HPDE6-E6E7 (cell line): Measurements from ENCODE around the gene ATG7.
"Not testable (repeated sequence)": the region's sequence is repeated elsewhere in the genome, so short reads cannot be mapped to it uniquely, and the experiment has no call there.

Source experiments
- DNase-seq: peaks from one replicate; pipeline ENCODE4 v3.0.0; 2011; ENCODE audit warnings: missing footprints; ENCODE audit errors: extremely low spot score

Gene ATG7

GRCh38 chr3:11290743-11291680, 18.8 kb downstream of the ATG7 start:
- DNase-seq: no peak

- DNase-seq: no peak
Observed at GRCh38 chr3:11291808-11292207, 19.6 kb downstream of the ATG7 start.

- DNase-seq: no peak
Observed at GRCh38 chr3:11297126-11297525, 24.9 kb downstream of the ATG7 start.

DNA sequence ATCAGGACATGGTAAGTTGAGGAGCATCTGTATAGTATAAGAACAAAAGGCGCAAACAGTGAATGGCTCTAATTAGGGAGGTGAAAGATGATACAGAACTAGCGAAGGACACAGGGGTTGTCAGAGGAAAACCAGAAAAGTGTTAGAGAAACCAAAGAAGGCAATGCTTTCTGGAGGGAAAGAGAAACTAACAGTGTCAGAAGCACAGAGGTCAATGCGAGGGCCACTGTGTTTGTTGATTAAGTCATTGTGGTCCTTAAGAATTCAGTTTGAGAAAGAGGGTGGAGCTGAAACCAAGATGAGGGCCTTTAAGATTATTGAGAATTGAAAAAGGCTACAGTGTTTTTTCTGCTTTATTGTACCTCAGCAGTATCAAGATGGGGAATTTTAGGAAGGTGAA, 28.8 kb downstream of the ATG7 start:
- no peak for DNase-seq

DNA sequence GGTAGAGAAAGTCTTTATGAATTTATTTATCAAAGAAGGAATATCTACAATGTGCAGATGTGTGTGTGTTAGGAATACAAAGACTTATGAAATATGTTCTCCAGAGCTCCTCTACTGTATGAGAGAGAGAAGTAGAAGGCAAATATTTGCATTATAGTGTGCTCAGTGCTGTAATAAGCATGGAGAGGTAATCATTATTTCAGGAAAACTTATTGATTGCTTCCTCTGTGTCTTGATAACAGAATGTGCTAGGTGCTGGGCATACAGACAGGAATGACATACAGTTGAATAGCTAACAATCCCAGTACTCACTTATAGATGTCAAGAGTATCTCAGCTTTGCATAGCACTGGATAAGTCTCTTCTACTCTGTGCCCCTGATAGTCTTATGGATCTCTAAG, 30.2 kb downstream of the ATG7 start:
- no peak for DNase-seq

DNA sequence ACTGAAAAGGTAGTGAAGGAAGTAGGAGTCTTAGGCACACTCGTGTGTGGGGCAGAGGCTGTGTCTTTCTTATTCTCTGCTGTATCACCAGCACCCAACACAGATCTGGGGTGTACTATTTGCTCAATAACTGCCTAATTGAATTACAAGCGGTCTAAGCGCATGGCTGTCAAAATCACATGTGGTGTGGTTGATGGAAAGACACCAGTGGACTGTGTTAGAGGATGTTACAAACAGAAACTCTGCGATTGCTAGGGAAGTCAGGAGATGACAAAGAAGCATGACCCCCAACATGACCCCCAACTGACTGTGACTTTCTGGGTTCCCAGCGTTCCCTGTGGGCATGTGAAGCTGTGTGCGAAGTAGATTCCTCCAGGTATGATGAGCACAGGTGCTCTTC, 32.0 kb downstream of the ATG7 start:
- no peak for DNase-seq

DNA sequence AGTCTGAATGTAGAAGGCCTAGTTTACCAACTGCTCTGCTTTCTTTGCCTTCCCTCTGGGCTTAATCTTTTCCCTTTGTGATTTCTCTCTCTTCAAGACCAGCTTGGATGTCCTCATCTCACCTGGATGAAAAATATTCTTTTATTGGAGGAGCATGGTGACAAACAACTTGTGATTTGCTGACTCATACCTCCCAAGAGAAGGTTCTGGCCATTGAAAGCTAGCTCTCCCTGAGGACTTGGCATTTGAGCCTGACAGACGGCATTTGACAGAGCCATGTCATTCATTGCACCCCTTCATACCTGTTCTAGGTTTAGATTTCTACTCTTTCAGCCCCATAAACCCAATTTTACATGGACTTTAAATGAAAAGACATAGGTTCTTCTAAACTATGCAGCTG, 33.3 kb downstream of the ATG7 start:
- DNase-seq: no peak

GRCh38 chr3:11306817-11307589, 34.8 kb downstream of the ATG7 start:
- no peak for DNase-seq

GRCh38 chr3:11307830-11308432, 35.7 kb downstream of the ATG7 start:
- no peak for DNase-seq

DNA sequence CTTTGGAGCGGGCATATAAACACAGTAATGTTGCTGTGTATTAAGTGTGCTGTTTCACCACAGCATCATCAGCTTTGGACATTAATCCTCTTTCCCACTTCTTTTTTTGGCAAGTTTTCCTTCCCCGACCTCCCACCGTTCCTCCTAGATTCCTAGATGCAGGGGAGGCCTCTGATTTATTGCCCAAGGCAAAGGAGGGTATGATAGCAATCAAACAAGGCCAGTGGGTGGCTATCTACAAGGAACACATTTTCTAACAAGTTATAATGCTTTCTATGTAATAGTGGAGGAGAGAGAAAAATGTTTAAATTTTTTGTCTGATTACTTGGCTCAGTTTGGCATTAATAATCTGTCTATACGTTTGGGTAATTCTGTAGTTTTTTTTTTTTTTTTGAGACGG, 38.1 kb downstream of the ATG7 start:
- no peak for DNase-seq

GRCh38 chr3:11312166-11312565, 40.0 kb downstream of the ATG7 start:
- no peak for DNase-seq

DNA sequence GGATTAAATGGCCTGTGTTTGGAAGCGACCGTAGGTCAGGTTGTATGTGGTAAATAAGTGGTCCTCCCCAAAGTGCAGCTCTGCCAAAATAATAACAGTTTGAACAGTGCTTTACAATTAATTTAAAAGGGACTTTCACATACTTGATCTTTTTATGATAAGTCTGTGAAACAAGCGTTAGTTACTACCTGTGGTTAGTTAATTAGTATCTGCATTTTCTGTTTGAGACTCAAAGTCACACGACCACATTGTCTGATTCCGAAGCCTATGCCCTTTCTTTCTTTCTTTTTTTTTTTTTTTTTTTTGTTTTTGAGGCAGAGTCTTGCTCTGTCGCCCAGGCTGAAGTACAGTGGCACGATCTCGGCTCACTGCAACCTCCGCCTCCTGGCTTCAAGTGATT, 45.1 kb downstream of the ATG7 start:
- no peak for DNase-seq

DNA sequence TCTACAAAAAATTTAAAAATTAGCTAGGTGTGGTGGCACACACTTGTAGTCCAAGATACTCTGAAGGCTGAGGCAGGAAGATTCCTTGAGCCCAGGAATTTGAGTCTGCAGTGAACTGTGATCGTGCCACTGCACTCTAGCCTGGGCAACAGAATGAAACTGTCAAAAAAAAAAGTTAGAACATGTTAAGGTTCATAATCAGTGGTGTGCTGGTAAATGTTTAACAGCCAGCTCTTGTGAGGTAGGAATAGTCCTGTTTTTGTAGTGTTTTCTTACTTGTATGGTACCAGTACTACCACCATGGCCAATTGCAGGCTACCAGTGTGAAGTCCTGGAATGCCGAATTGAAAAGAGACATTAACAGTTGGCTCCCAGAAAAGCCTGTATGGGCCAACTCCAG, 50.7 kb downstream of the ATG7 start:
- DNase-seq: no peak

- DNase-seq: no peak
Observed at GRCh38 chr3:11323813-11324212, 51.6 kb downstream of the ATG7 start.

DNA sequence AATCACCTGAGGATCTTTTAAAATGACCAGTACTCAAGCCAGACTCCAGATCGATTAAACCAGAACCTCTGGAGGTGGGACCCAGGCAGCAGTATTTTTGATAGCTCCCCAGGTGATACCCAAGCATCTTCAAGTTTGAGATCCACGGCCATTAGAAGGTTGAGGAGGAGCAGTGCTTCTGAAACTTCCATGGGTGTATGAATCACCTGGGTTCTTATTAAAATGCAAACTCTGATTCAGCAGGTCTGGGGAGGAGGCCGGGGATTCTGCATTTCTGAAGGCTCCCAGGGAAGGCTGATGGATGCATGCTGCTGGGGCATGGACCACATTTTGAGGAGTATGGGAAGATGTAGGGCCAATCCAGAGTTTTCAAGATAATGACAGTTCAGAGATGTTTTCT, 55.4 kb downstream of the ATG7 start:
- DNase-seq: no peak

GRCh38 chr3:11328196-11328945, 56.2 kb downstream of the ATG7 start:
- DNase-seq: no peak

DNA sequence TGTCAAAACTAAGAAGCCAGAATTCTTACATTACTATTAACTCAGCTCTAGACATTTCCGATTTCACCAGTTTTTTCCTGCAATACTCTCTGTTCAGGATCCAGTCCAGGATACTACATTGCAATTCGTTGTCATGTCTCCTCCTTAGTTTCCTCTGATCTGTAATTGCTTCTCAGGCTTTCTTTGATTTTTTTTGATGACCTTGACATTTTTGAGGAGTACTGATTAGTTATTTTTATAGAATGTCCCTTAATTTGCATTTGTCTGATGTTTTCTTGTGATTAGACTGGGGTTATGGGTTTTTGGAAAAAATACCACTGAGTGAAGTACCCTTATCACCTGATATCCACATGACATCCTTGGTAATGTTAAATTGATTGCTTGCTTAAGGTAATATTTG, 57.6 kb downstream of the ATG7 start:
- no peak for DNase-seq

DNA sequence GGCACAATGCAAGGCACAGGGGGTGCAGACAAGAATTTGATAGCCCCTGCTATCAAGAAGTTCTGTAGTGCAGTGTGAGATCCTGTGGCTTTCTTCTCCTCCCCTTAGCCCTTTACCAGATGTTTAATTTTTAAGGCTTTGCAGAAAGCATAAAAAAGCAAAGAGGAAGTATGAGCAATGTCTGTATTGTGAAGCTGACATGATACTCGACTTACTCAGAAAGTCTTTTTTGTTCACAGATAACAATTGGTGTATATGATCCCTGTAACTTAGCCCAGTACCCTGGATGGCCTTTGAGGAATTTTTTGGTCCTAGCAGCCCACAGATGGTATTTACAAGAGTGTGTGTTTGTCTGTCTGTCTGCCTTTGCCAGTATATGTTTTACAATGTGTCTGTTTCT, 58.9 kb downstream of the ATG7 start:
- no peak for DNase-seq

DNA sequence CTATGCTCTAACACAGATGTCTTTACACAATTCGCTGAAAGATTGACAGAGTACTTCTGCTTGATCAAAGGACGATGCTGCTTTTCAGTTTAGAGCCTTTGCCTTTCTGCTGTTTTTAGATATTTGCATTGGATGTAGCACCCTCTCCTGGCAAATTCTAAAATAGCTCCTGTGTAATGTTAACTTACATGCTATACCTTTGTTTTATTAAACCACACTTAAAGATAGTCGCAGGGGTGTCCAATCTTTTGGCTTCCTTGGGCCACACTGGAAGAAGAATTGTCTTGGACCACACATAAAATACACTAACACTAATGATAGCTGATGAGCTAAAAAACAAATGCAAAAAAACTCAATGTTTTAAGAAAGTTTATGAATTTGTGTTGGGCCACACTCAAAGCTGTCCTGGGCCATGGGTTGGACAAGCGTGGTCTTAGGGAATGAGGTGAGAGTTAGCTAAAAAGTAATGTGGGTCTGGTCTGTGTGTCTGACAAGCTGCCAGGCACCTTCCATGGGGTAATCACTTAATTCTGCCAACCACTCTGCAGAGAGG, 62.9 kb downstream of the ATG7 start:
- DNase-seq: peak; percentile 10

- no peak for DNase-seq
Observed at GRCh38 chr3:11339541-11339940, 67.3 kb downstream of the ATG7 start.

DNA sequence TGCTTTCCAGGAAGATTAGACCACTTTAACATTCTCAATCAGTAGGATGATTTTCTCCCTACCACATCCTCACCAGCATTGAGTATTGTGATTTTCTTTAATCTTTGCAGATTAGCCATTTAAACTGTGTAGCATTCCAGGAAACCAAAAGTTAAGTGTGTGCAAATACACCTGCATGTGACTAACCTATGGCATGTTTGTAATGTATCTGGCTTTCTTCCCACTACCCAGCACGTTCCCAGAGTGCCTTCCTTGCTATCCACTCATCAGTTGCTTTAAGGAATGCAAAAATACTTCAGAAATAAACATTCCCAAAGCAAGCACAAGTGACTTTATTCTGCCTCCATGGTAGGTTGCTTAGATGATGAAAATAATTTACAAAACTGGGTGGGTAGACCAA, 74.2 kb downstream of the ATG7 start:
- DNase-seq: no peak

DNA sequence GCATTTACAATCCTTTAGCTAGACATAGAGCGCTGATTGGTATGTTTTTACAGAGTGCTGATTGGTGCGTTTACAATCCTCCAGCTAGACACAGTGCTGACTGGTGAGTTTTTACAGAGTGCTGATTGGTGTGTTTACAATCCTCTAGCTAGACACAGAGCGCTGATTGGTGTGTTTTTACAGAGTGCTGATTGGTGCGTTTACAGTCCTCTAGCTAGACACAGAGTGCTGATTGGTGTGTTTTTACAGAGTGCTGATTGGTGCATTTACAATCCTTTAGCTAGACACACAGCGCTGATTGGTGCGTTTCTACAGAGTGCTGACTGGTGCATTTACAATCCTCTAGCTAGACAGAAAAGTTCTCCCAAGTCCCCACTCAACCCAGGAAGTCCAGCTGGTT, 76.7 kb downstream of the ATG7 start:
- not testable (repeated sequence) for DNase-seq
